GM18526 (cell line): ENCODE results near the gene CEACAM16.

Source experiments
- POLR2A ChIP-seq: IDR thresholded peaks from 3 replicates; pipeline ENCODE4 v1.6.1; 2011; ENCODE audit not compliant: insufficient read length; ENCODE audit errors: extremely low read depth

The CEACAM16 gene

GRCh38 chr19:44712864-44713515 is 14.0 kb downstream of the CEACAM16 start:
- TF ChIP-seq POLR2A: no peak

- no peak for TF ChIP-seq POLR2A
These were observed 15.7 kb downstream of the CEACAM16 start for GRCh38 chr19:44714597-44715169.

- TF ChIP-seq POLR2A: no peak
These were observed 18.7 kb downstream of the CEACAM16 start for GRCh38 chr19:44717603-44718002.

- TF ChIP-seq POLR2A: no peak
These were observed 19.7 kb downstream of the CEACAM16 start for GRCh38 chr19:44718441-44719261.

GRCh38 chr19:44719262-44719701 is 20.3 kb downstream of the CEACAM16 start:
- no peak for TF ChIP-seq POLR2A

GRCh38 chr19:44720945-44721344 is 22.0 kb downstream of the CEACAM16 start:
- TF ChIP-seq POLR2A: no peak

GRCh38 chr19:44722131-44723121 is 23.5 kb downstream of the CEACAM16 start:
- no peak for TF ChIP-seq POLR2A

GRCh38 chr19:44723299-44723951 is 24.5 kb downstream of the CEACAM16 start:
- TF ChIP-seq POLR2A: no peak

GRCh38 chr19:44723952-44724319 is 25.0 kb downstream of the CEACAM16 start:
- no peak for TF ChIP-seq POLR2A

GRCh38 chr19:44725251-44725650 is 26.3 kb downstream of the CEACAM16 start:
- TF ChIP-seq POLR2A: no peak

- TF ChIP-seq POLR2A: no peak
These were observed 26.7 kb downstream of the CEACAM16 start for GRCh38 chr19:44725684-44726083.

- no peak for TF ChIP-seq POLR2A
These were observed 27.5 kb downstream of the CEACAM16 start for GRCh38 chr19:44726465-44726864.

- TF ChIP-seq POLR2A: no peak
These were observed 29.2 kb downstream of the CEACAM16 start for GRCh38 chr19:44728178-44728577.

GRCh38 chr19:44729516-44730033 is 30.6 kb downstream of the CEACAM16 start:
- TF ChIP-seq POLR2A: no peak
